Spleen (tissue), 7 donors: ENCODE results near the gene GOLT1B.

Experiments used
- POLR2A ChIP-seq, 3 donors: fragments of 450-650 bp; IDR thresholded peaks; one replicate each; pipeline ENCODE4 v1.5.1; 2017; ENCODE audit warnings: antibody characterized with exemption in 3 of 3, mild to moderate bottlenecking in 1 of 3
- TF ChIP-seq, protein P1 (sequence below), 11 experiments: fragments of 200-600 bp in 7 of 11; fragments of 450-650 bp in 4 of 11; sonication (generic) in 4 of 11; IDR thresholded peaks in 8 of 11; conservative IDR thresholded peaks in 3 of 11; 1 replicate in 7 of 11; 2 replicates in 4 of 11; pipeline versions ENCODE4 v1.4.0 to v1.8.0; 2016 to 2021; ENCODE audit warnings: antibody characterized with exemption in 11 of 11, inconsistent platforms in 4 of 11, mild to moderate bottlenecking in 1 of 11
- donor health status: DM: no; HTN: no; CAD: no; lungs with moderate emphysema.
- donor health status: DM: no; HTN: no; CAD: no.
- donor health status: DM: no; HTN: no; CAD: no.

DNA sequence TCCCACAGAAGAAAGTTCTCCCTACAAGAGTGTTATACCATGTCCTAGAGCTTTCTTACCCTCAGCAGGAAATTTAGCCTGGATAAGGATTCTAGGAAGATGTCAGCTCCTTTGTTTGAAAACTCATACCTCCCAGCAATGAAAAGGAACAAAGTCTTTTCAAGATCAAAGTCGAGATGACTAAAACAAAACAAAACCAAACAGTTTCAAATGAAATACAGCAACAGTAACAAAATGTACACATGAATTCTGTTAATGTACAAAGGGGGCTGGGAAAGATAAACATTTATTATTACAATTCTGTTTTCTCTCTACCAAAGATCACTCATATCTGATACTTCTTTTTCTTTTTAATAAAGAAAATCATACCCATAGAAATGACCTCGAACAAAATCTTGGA is 61.3 kb downstream of the GOLT1B start:
- TF ChIP-seq, protein P1, sequence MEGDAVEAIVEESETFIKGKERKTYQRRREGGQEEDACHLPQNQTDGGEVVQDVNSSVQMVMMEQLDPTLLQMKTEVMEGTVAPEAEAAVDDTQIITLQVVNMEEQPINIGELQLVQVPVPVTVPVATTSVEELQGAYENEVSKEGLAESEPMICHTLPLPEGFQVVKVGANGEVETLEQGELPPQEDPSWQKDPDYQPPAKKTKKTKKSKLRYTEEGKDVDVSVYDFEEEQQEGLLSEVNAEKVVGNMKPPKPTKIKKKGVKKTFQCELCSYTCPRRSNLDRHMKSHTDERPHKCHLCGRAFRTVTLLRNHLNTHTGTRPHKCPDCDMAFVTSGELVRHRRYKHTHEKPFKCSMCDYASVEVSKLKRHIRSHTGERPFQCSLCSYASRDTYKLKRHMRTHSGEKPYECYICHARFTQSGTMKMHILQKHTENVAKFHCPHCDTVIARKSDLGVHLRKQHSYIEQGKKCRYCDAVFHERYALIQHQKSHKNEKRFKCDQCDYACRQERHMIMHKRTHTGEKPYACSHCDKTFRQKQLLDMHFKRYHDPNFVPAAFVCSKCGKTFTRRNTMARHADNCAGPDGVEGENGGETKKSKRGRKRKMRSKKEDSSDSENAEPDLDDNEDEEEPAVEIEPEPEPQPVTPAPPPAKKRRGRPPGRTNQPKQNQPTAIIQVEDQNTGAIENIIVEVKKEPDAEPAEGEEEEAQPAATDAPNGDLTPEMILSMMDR (IDR thresholded peaks at IDR 0.05 in 8 of 11, conservative IDR thresholded peaks at IDR 0.05 in 3 of 11): no peak
- TF ChIP-seq POLR2A (IDR thresholded peaks at IDR 0.05): no peak
